ENCODE data around the gene PET100.

The PET100 gene

DNA sequence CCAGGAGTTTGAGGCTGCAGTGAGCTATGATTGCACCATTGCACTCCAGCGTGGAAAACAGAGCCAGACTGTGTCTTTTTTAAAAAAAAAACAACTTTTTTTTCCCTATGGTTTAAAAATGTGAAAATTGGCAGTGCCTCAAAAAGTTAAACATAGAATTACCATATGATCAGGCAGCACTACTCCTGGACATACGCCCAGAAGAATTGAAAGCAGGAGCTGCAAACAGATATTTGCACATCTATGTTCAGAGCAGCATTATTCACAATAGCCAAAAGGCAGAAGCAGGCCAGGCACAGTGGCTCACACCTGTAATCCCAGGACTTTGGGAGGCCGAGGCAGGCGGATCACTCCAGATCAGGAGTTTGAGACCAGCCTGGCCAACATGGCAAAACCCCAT, 35.5 kb downstream of the PET100 start:
- H3K4me3 ChIP-seq (ENCODE audit: insufficient read depth in 1 of 2, low read depth in 1 of 2, low read length in 2 of 2): no peak overlapping the region
- WGBS: 71% methylated on average over 3 of the region's 4 CpGs
- no peaks in the 10 kb centered on the region for H3K9me3 ChIP-seq (ENCODE audit: control insufficient read depth, low read length)
- H3K4me2 ChIP-seq (ENCODE audit: low read length, poor library complexity, severe bottlenecking): no peak overlapping the region
- H3K23ac ChIP-seq (ENCODE audit: low read length in 2 of 2): no peak overlapping the region
- H3K14ac ChIP-seq (ENCODE audit: low read length in 2 of 2): no peak overlapping the region
- H2AFZ ChIP-seq (ENCODE audit: low read depth, low read length): no peak overlapping the region
- H3K36me3 ChIP-seq (ENCODE audit: control insufficient read depth in 1 of 2, insufficient read depth in 2 of 2, low read depth in 1 of 2, low read length in 2 of 2): no peaks in the 10 kb centered on the region
- H3K4ac ChIP-seq (ENCODE audit: low read depth in 1 of 2, low read length in 2 of 2): no peak overlapping the region
- H3K79me1 ChIP-seq (replicated peaks; ENCODE audit: low read length, poor library complexity, severe bottlenecking): no peaks in the 10 kb centered on the region
- H2BK12ac ChIP-seq (ENCODE audit: low read length in 2 of 2): no peak overlapping the region
- no peak overlapping the region for H3K18ac ChIP-seq (ENCODE audit: low read depth in 1 of 2, low read length in 2 of 2)
- H3K27me3 ChIP-seq (ENCODE audit: control insufficient read depth in 1 of 2, insufficient read depth in 1 of 2, low read length in 2 of 2): peaks cover 16 to 48% of the 10 kb centered on the region in 2 experiments
- H4K8ac ChIP-seq (ENCODE audit: low read length): no peak overlapping the region
- no peak overlapping the region for H2BK5ac ChIP-seq (ENCODE audit: low read depth, low read length, poor library complexity, severe bottlenecking)
- no peak for DNase-seq
- H2AK5ac ChIP-seq (ENCODE audit: low read length, severe bottlenecking): no peak overlapping the region
- no peak overlapping the region for H4K91ac ChIP-seq (ENCODE audit: low read length)
- H3K4me1 ChIP-seq (ENCODE audit: control insufficient read depth, insufficient read depth, low read depth, low read length): peaks cover under 1% of the 10 kb centered on the region
- no peak overlapping the region for H2BK120ac ChIP-seq (ENCODE audit: low read depth, low read length)
- no peak overlapping the region for H3K9ac ChIP-seq (ENCODE audit: low read length)
- H2BK15ac ChIP-seq (ENCODE audit: low read depth, poor library complexity, severe bottlenecking): no peak overlapping the region
- no peak overlapping the region for H3K27ac ChIP-seq (ENCODE audit: low read length, poor library complexity, severe bottlenecking)

DNA sequence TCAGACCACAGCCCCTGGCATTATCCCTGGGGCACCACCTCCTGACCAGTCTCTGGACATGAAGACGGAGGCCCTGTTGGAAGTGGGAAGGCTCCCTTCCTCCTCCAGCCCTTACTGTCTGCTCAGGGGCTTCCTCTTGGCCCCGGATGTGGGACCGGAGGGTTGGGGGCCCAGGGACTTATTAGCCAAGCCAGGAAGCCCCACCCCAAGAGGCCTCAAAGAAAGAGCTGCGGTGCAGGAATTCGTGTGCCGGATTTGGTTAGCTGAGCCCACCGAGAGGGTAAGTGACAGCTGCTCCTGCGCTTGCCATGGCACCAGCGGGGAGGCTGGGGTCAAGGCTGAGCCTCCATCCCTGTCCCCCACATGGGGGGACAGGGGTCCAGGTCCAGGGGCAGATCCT, 39.2 kb downstream of the PET100 start, which contains the start of gene RETN:
RETN (plus strand) TSS at position 208 of the 400 bp plus-strand sequence. CDS start 278 bp downstream, outside the sequence.
- no peak within 1 kb of the TSS for H2AFZ ChIP-seq (ENCODE audit: low read depth, low read length)
- no peak within 1 kb of the TSS for H3K4me3 ChIP-seq (ENCODE audit: insufficient read depth in 1 of 2, low read depth in 1 of 2, low read length in 2 of 2)
- no peak for DNase-seq
- 84% methylated on average over 9 of the region's 9 CpGs for WGBS
- H4K91ac ChIP-seq (ENCODE audit: low read length): no peak within 1 kb of the TSS
- H3K9me3 ChIP-seq (ENCODE audit: control insufficient read depth, low read length): peaks cover 5% of the 10 kb centered on the region
- H2BK120ac ChIP-seq (ENCODE audit: low read depth, low read length): no peak within 1 kb of the TSS
- no peak within 1 kb of the TSS for H2BK5ac ChIP-seq (ENCODE audit: low read depth, low read length, poor library complexity, severe bottlenecking)
- no peak within 1 kb of the TSS for H2BK12ac ChIP-seq (ENCODE audit: low read length in 2 of 2)
- no peak within 1 kb of the TSS for H4K8ac ChIP-seq (ENCODE audit: low read length)
- H3K36me3 ChIP-seq (ENCODE audit: control insufficient read depth in 1 of 2, insufficient read depth in 2 of 2, low read depth in 1 of 2, low read length in 2 of 2): no peaks in the 10 kb centered on the region
- H3K4ac ChIP-seq (ENCODE audit: low read depth in 1 of 2, low read length in 2 of 2): no peak within 1 kb of the TSS
- no peak within 1 kb of the TSS for H3K27ac ChIP-seq (ENCODE audit: low read length, poor library complexity, severe bottlenecking)
- H2AK5ac ChIP-seq (ENCODE audit: low read length, severe bottlenecking): no peak within 1 kb of the TSS
- H3K23ac ChIP-seq (ENCODE audit: low read length in 2 of 2): no peak within 1 kb of the TSS
- H3K4me1 ChIP-seq (ENCODE audit: control insufficient read depth, insufficient read depth, low read depth, low read length): peaks cover 2% of the 10 kb centered on the region
- peaks cover 40 to 47% of the 10 kb centered on the region in 2 experiments for H3K27me3 ChIP-seq (ENCODE audit: control insufficient read depth in 1 of 2, insufficient read depth in 1 of 2, low read length in 2 of 2)
- no peak within 1 kb of the TSS for H3K14ac ChIP-seq (ENCODE audit: low read length in 2 of 2)
- no peak within 1 kb of the TSS for H3K18ac ChIP-seq (ENCODE audit: low read depth in 1 of 2, low read length in 2 of 2)
- H3K79me1 ChIP-seq (replicated peaks; ENCODE audit: low read length, poor library complexity, severe bottlenecking): no peaks in the 10 kb centered on the region
- no peak within 1 kb of the TSS for H2BK15ac ChIP-seq (ENCODE audit: low read depth, poor library complexity, severe bottlenecking)
- H3K4me2 ChIP-seq (ENCODE audit: low read length, poor library complexity, severe bottlenecking): no peak within 1 kb of the TSS
- no peak within 1 kb of the TSS for H3K9ac ChIP-seq (ENCODE audit: low read length)

DNA sequence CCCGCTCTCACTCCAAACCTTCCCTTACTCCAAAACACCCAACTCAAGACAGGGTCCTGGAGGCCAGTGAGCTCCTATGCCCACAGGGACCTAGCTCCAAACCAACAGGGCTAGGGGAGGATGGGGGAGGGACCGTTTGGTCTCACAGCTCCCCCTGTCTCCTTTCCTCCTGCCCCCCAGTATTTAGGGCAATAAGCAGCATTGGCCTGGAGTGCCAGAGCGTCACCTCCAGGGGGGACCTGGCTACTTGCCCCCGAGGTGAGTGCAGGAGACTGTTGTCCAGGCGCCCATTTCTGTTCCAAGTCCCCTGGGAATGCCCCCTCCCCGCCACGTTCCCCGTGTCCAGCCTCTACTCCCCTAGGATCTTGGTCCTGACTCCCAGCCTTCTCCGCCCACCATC, 40.0 kb downstream of the PET100 start:
- Histone ChIP-seq H3K27ac (ENCODE audit: low read length, poor library complexity, severe bottlenecking) (no peak overlapping the region), H3K27me3 (ENCODE audit: control insufficient read depth in 1 of 2, insufficient read depth in 1 of 2, low read length in 2 of 2) (peaks cover 44 to 47% of the 10 kb centered on the region in 2 experiments), H3K14ac (ENCODE audit: low read length in 2 of 2) (no peak overlapping the region), H2BK5ac (ENCODE audit: low read depth, low read length, poor library complexity, severe bottlenecking) (no peak overlapping the region), H3K36me3 (ENCODE audit: control insufficient read depth in 1 of 2, insufficient read depth in 2 of 2, low read depth in 1 of 2, low read length in 2 of 2) (no peaks in the 10 kb centered on the region), H3K23ac (ENCODE audit: low read length in 2 of 2) (no peak overlapping the region), H2AK5ac (ENCODE audit: low read length, severe bottlenecking) (no peak overlapping the region), H3K18ac (ENCODE audit: low read depth in 1 of 2, low read length in 2 of 2) (no peak overlapping the region), H3K4me1 (ENCODE audit: control insufficient read depth, insufficient read depth, low read depth, low read length) (peaks cover 2% of the 10 kb centered on the region), H3K9ac (ENCODE audit: low read length) (no peak overlapping the region), H3K4me3 (ENCODE audit: insufficient read depth in 1 of 2, low read depth in 1 of 2, low read length in 2 of 2) (no peak overlapping the region), H2BK12ac (ENCODE audit: low read length in 2 of 2) (no peak overlapping the region), H2BK15ac (ENCODE audit: low read depth, poor library complexity, severe bottlenecking) (no peak overlapping the region), H4K8ac (ENCODE audit: low read length) (no peak overlapping the region), H2BK120ac (ENCODE audit: low read depth, low read length) (no peak overlapping the region), H2AFZ (ENCODE audit: low read depth, low read length) (no peak overlapping the region), H3K9me3 (ENCODE audit: control insufficient read depth, low read length) (peaks cover 5% of the 10 kb centered on the region), H3K4me2 (ENCODE audit: low read length, poor library complexity, severe bottlenecking) (no peak overlapping the region), H4K91ac (ENCODE audit: low read length) (no peak overlapping the region), H3K79me1 (replicated peaks; ENCODE audit: low read length, poor library complexity, severe bottlenecking) (no peaks in the 10 kb centered on the region), H3K4ac (ENCODE audit: low read depth in 1 of 2, low read length in 2 of 2) (no peak overlapping the region)
- no peak for DNase-seq
- WGBS: 38% methylated on average over 6 of the region's 9 CpGs

- Histone ChIP-seq H3K4me1 (ENCODE audit: control insufficient read depth, insufficient read depth, low read depth, low read length) (peaks cover 2% of the 10 kb centered on the region), H3K36me3 (ENCODE audit: control insufficient read depth in 1 of 2, insufficient read depth in 2 of 2, low read depth in 1 of 2, low read length in 2 of 2) (no peaks in the 10 kb centered on the region), H4K8ac (ENCODE audit: low read length) (no peak overlapping the region)
These were observed 40.7 kb downstream of the PET100 start for GRCh38 chr19:7670150-7670783.

More at GRCh38 chr19:7670150-7670783, 40.7 kb downstream of the PET100 start:
- Histone ChIP-seq H3K27me3 (ENCODE audit: control insufficient read depth in 1 of 2, insufficient read depth in 1 of 2, low read length in 2 of 2) (peaks cover 44 to 47% of the 10 kb centered on the region in 2 experiments), H2BK5ac (ENCODE audit: low read depth, low read length, poor library complexity, severe bottlenecking) (no peak overlapping the region), H3K14ac (ENCODE audit: low read length in 2 of 2) (no peak overlapping the region), H2BK12ac (ENCODE audit: low read length in 2 of 2) (no peak overlapping the region), H3K4me3 (ENCODE audit: insufficient read depth in 1 of 2, low read depth in 1 of 2, low read length in 2 of 2) (no peak overlapping the region), H3K4ac (ENCODE audit: low read depth in 1 of 2, low read length in 2 of 2) (no peak overlapping the region), H2AFZ (ENCODE audit: low read depth, low read length) (no peak overlapping the region), H2AK5ac (ENCODE audit: low read length, severe bottlenecking) (no peak overlapping the region), H3K9me3 (ENCODE audit: control insufficient read depth, low read length) (peaks cover 5% of the 10 kb centered on the region), H2BK15ac (ENCODE audit: low read depth, poor library complexity, severe bottlenecking) (no peak overlapping the region), H3K4me2 (ENCODE audit: low read length, poor library complexity, severe bottlenecking) (no peak overlapping the region), H4K91ac (ENCODE audit: low read length) (no peak overlapping the region), H3K18ac (ENCODE audit: low read depth in 1 of 2, low read length in 2 of 2) (no peak overlapping the region), H2BK120ac (ENCODE audit: low read depth, low read length) (no peak overlapping the region), H3K23ac (ENCODE audit: low read length in 2 of 2) (no peak overlapping the region), H3K27ac (ENCODE audit: low read length, poor library complexity, severe bottlenecking) (no peak overlapping the region), H3K9ac (ENCODE audit: low read length) (no peak overlapping the region), H3K79me1 (replicated peaks; ENCODE audit: low read length, poor library complexity, severe bottlenecking) (no peaks in the 10 kb centered on the region)
- WGBS: 48% methylated on average over 42 of the region's 43 CpGs
- no peak for DNase-seq

Data from mesenchymal stem cell (in vitro differentiated cells and primary cell).